NCI-H1694 treated with DMSO at 0.1 percent for 48 hours (cell line): ENCODE results near the gene THSD7A.

Experiments
- DNase-seq: peaks from one replicate; lab custom pipeline; 2025; lab: John Stamatoyannopoulos, UW

THSD7A gene

GRCh38 chr7:11831736-11832495 is at the start of gene THSD7A:
THSD7A (minus strand) TSS chr7:11832198; CDS start chr7:11831946, 252 bp downstream.
- DNase-seq = peak; percentile 57

GRCh38 chr7:11881680-11882079 is 49.7 kb upstream of the THSD7A start:
- DNase-seq = no peak

GRCh38 chr7:11875635-11876034 is 43.6 kb upstream of the THSD7A start:
- DNase-seq = no peak

GRCh38 chr7:11865671-11866070 is 33.7 kb upstream of the THSD7A start:
- no peak for DNase-seq

- peak; percentile 39 for DNase-seq
Observed at GRCh38 chr7:11858622-11859302, 26.8 kb upstream of the THSD7A start.

- DNase-seq = no peak
Observed at GRCh38 chr7:11858026-11858425, 26.0 kb upstream of the THSD7A start.

GRCh38 chr7:11848251-11848650 is 16.3 kb upstream of the THSD7A start:
- DNase-seq = no peak

- DNase-seq = no peak
Observed at GRCh38 chr7:11847336-11847735, 15.3 kb upstream of the THSD7A start.

- no peak for DNase-seq
Observed at GRCh38 chr7:11846361-11846955, 14.5 kb upstream of the THSD7A start.

- DNase-seq = no peak
Observed at GRCh38 chr7:11843113-11843765, 11.2 kb upstream of the THSD7A start.

GRCh38 chr7:11841657-11842056 is 9.7 kb upstream of the THSD7A start:
- no peak for DNase-seq

GRCh38 chr7:11835260-11835659 is 3.3 kb upstream of the THSD7A start:
- DNase-seq = peak; percentile 20

GRCh38 chr7:11833431-11833830 is 1.4 kb upstream of the THSD7A start:
- no peak for DNase-seq

GRCh38 chr7:11831156-11831735 is 752 bp downstream of the THSD7A start:
- DNase-seq = peak; percentile 56

GRCh38 chr7:11830582-11831155 is 1.3 kb downstream of the THSD7A start:
- DNase-seq = no peak

- DNase-seq = no peak
Observed at GRCh38 chr7:11829954-11830353, 2.0 kb downstream of the THSD7A start.

GRCh38 chr7:11819947-11820346 is 12.1 kb downstream of the THSD7A start:
- DNase-seq = no peak

GRCh38 chr7:11819271-11819670 is 12.7 kb downstream of the THSD7A start:
- DNase-seq = no peak

GRCh38 chr7:11818281-11818680 is 13.7 kb downstream of the THSD7A start:
- no peak for DNase-seq

GRCh38 chr7:11817111-11817740 is 14.8 kb downstream of the THSD7A start:
- DNase-seq = no peak

GRCh38 chr7:11811709-11812108 is 20.3 kb downstream of the THSD7A start:
- DNase-seq = no peak
